OCI-LY1 (cell line): Measurements from ENCODE around the gene TRIO.

Experiments used
- CTCF ChIP-seq: fragments of 200-600 bp; sonication (generic), shearing (Covaris generic); IDR thresholded peaks from 2 replicates; pipeline ENCODE4 v1.5.1; 2017; ENCODE audit warnings: mild to moderate bottlenecking, antibody characterized with exemption, low read length, moderate library complexity, mixed read lengths
- EZH2 ChIP-seq: fragments of 200-600 bp; sonication (generic), shearing (Covaris generic); IDR thresholded peaks from 2 replicates; pipeline ENCODE4 v1.8.0; 2017; ENCODE audit warnings: borderline replicate concordance, mixed run types, mild to moderate bottlenecking, antibody characterized with exemption, low read length, moderate library complexity, mixed read lengths

- TF ChIP-seq EZH2 (no peak), CTCF (no peak)
Measured at GRCh38 chr5:14251733-14252132, 108.6 kb downstream of the TRIO start.
